ENCODE data around the gene PRKD2. TPM values are rescaled to one million over a fixed set of nuclear protein-coding genes. Genes with fewer than 3 reads are reported as not detected.

PRKD2 gene
- total RNA-seq, 4 donors from 2014 or later = 28.8 to 54.2 (median 31.8) TPM

DNA sequence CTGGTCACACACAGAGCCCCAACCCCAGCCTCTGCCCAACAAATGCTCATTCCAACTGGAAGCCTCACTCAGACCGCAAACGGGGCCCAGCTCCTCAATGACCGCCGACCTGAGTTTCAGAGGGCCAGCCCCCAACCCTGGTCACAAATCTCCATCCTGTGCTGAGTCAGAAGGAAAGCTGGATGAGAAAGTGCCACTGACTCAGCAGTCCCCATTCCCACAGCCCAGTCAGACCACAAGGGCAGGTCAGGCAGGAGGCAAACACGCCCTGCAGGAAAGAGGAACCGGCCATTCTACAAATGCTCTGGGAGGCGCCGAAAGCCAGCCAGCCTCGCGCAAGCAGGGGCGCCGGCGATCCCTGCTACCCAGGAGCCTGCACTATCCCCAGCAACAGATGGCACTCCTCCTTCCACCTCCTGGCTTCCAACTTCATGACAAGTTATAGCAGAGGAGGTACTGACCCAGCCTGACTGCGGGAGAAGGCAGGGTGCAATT is 14.1 kb upstream of the PRKD2 start:
- peaks cover 48 to 100% (median 58%) of the 10 kb centered on the region in 3 donors for H3K36me3 ChIP-seq
- peak overlapping the region; percentile 46 to 69 (median 51) for H3K27ac ChIP-seq
- DNase-seq = no peak
- H3K4me3 ChIP-seq = no peak overlapping the region
- no peaks in the 10 kb centered on the region for H3K9me3 ChIP-seq
- no peak for TF ChIP-seq POLR2A (IDR thresholded peaks at IDR 0.05)
- TF ChIP-seq, protein P1, sequence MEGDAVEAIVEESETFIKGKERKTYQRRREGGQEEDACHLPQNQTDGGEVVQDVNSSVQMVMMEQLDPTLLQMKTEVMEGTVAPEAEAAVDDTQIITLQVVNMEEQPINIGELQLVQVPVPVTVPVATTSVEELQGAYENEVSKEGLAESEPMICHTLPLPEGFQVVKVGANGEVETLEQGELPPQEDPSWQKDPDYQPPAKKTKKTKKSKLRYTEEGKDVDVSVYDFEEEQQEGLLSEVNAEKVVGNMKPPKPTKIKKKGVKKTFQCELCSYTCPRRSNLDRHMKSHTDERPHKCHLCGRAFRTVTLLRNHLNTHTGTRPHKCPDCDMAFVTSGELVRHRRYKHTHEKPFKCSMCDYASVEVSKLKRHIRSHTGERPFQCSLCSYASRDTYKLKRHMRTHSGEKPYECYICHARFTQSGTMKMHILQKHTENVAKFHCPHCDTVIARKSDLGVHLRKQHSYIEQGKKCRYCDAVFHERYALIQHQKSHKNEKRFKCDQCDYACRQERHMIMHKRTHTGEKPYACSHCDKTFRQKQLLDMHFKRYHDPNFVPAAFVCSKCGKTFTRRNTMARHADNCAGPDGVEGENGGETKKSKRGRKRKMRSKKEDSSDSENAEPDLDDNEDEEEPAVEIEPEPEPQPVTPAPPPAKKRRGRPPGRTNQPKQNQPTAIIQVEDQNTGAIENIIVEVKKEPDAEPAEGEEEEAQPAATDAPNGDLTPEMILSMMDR (IDR thresholded peaks at IDR 0.05) = peak in 1 of 6 experiments; percentile 11
- intact Hi-C loops (cut with DNase I) = no loop called here
- no peaks in the 10 kb centered on the region for H3K27me3 ChIP-seq
- WGBS, 2 donors = 30 to 43% methylated on average over 1 of the region's 14 CpGs
- peaks cover 26 to 80% (median 32%) of the 10 kb centered on the region in 3 donors for H3K4me1 ChIP-seq

DNA sequence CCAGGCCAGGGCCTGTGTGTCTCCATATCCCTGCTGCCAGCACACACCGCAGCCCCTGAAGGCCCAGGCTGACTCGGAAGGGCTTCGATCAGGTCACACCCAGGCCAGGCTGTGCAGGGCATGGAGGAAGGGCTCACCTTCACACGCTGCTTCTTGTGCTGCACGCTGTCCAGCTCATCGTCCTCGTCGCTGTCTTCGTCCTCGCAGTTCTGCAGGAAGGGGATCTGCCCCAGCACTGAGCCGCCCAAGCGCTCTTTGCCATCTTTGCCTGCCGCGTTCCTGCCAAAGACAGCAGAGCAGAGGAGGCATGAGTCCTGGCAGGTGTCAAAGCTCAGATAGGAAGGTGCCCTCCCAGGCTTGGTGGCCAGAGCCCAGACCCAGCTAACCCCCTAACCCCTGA is 13.7 kb upstream of the PRKD2 start:
- no peak for DNase-seq
- intact Hi-C loops (cut with DNase I) = no loop called here
- 88 to 94% methylated on average over 8 to 9 of the region's 14 CpGs for WGBS, 2 donors
- peaks cover 52 to 100% (median 63%) of the 10 kb centered on the region in 3 donors for H3K36me3 ChIP-seq
- no peaks in the 10 kb centered on the region for H3K9me3 ChIP-seq
- no peak overlapping the region for H3K4me3 ChIP-seq
- H3K4me1 ChIP-seq = peaks cover 26 to 80% (median 32%) of the 10 kb centered on the region in 3 donors
- H3K27me3 ChIP-seq = no peaks in the 10 kb centered on the region
- peak overlapping the region in 3 of 4 donors; percentile 46 to 69 (median 50) for H3K27ac ChIP-seq
- TF ChIP-seq, protein P1 (IDR thresholded peaks at IDR 0.05) = no peak
- TF ChIP-seq POLR2A (IDR thresholded peaks at IDR 0.05) = no peak

DNA sequence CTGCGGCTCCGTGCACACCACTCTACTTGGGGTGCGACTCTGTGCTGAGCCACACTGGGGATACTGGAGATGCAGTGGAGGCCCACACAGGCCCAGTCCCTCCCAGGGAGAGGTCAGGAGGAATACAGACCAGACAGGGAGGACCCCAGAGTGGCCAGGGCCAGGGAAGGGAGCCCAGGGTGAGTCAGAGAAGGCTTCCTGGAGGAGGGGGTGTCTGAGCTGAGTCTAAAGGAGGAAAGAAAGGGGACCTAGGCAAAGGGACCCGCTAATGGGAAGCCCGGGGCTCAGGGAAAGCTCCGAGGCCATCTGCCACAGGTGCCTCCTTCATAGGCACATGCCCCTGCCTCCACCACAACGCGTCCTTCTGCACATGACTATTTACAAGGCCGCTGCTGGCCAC is 13.3 kb upstream of the PRKD2 start:
- TF ChIP-seq, protein P1 (IDR thresholded peaks at IDR 0.05) = no peak
- TF ChIP-seq POLR2A (IDR thresholded peaks at IDR 0.05) = no peak
- intact Hi-C loops (cut with DNase I) = no loop called here
- Histone ChIP-seq H3K27me3 (no peaks in the 10 kb centered on the region), H3K27ac (peak overlapping the region in 3 of 4 donors; percentile 46 to 69 (median 50)), H3K36me3 (peaks cover 56 to 100% (median 67%) of the 10 kb centered on the region in 3 donors), H3K9me3 (no peaks in the 10 kb centered on the region), H3K4me3 (no peak overlapping the region), H3K4me1 (peaks cover 26 to 80% (median 32%) of the 10 kb centered on the region in 3 donors)
- no peak for DNase-seq
- WGBS, 2 donors = 88 to 94% methylated on average over 6 to 8 of the region's 9 CpGs

DNA sequence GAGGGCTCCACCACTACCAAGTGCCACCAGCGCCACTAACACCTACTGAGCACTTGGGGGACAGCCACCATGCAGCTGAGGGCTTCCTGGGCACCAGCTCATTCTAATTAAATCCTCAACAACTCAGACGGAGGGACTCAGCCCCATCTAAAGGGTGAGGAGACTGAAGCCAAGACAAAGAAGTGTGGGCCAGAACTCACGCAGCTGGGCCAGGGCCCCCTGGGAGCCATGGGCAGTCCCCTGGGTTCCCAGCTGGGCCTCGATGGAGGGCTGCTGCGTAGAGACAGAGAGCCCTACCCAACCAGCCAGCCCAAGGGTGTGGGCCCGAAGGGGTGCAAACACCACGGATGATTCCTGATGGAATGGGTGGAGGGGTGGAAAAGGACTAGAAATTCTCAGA is 12.8 kb upstream of the PRKD2 start:
- H3K27me3 ChIP-seq = no peaks in the 10 kb centered on the region
- H3K4me1 ChIP-seq = peaks cover 26 to 80% (median 32%) of the 10 kb centered on the region in 3 donors
- H3K9me3 ChIP-seq = no peaks in the 10 kb centered on the region
- TF ChIP-seq POLR2A (IDR thresholded peaks at IDR 0.05) = no peak
- TF ChIP-seq, protein P1 (IDR thresholded peaks at IDR 0.05) = no peak
- intact Hi-C loops (cut with DNase I) = no loop called here
- WGBS, 2 donors = 86% methylated on average over 4 of the region's 7 CpGs; no CpG with 5 or more reads in 1 of the 2 donors
- H3K4me3 ChIP-seq = no peak overlapping the region
- no peak for DNase-seq
- H3K27ac ChIP-seq = peak overlapping the region in 1 of 4 donors; percentile 50
- H3K36me3 ChIP-seq = peaks cover 61 to 100% (median 68%) of the 10 kb centered on the region in 3 donors

DNA sequence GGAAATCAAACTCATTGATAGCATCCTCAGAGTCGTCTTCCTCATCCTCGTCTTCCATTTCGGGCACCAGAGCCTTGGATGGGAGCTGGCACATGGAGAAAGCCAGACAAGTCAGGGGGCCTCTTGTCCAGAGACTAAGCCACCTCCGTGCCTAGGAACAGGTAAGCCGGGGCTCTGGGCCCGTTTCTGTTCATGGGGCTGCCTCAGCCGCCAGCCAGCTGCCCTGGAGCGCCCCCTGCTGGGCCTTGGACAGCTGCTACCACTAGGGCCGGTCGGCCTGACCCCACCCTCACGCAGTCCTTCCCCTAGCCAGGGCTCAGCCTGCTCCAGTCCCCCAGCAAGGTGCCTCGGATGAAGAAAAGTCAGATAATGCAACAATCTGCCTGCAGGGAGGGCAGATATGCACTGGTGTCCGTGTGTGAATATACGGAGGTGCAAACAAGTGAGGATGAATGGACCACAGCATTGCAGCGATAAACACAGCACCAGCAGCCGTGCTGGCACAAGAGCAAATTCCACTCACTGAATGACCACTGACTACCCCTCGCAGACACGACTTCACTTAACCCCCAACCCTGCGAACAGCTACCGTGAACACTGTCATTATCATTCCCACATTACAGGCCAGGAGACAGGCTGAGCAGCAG is 11.9 kb upstream of the PRKD2 start:
- Histone ChIP-seq H3K4me3 (no peak overlapping the region), H3K36me3 (peaks cover 65 to 100% (median 76%) of the 10 kb centered on the region in 3 donors), H3K27ac (peak overlapping the region in 3 of 4 donors; percentile 11 to 77 (median 38)), H3K4me1 (peaks cover 26 to 76% (median 32%) of the 10 kb centered on the region in 3 donors), H3K27me3 (no peaks in the 10 kb centered on the region), H3K9me3 (no peaks in the 10 kb centered on the region)
- intact Hi-C loops (cut with DNase I) = no loop called here
- 47 to 50% methylated on average over 5 to 11 of the region's 20 CpGs for WGBS, 2 donors
- TF ChIP-seq, protein P1 (IDR thresholded peaks at IDR 0.05) = peak; percentile 87 to 96 (median 91)
- no peak for TF ChIP-seq POLR2A (IDR thresholded peaks at IDR 0.05)
- DNase-seq = no peak

Measured in esophagus squamous epithelium (tissue), 5 donors.